SK-N-SH (cell line): Measurements from ENCODE around the gene DLD. TPM values are rescaled to one million over a fixed set of nuclear protein-coding genes. Genes with fewer than 3 reads are reported as not detected.

Source experiments
- CTCF ChIA-PET: fragments of 300-600, 350-600 bp; formaldehyde crosslinking; extraction: SDS; loops from one replicate; lab custom pipeline; 2021; lab: Yijun Ruan, JAX
- POLR2A ChIA-PET: fragments of 350-600 bp; sonication (Branson Sonifier 250); formaldehyde crosslinking; extraction: SDS; loops from one replicate; lab custom pipeline; 2020; ENCODE audit warnings: antibody characterized with exemption, inconsistent platforms; lab: Yijun Ruan, JAX
- DNase-seq: peaks from one replicate; pipeline ENCODE4 v3.0.0; 2012
- H2AFZ ChIP-seq: fragments of 200-600 bp; sonication (generic); 2 replicates; pipeline ENCODE4 v1.8.1; 2016; ENCODE audit warnings: antibody characterized with exemption, mild to moderate bottlenecking, low read depth
- H3F3A ChIP-seq: fragments of 200-600 bp; sonication (generic); replicated peaks from 2 replicates; pipeline ENCODE3; 2016; ENCODE audit warnings: antibody characterized with exemption, mild to moderate bottlenecking; ENCODE audit not compliant: insufficient read depth
- H3K27ac ChIP-seq, 2 experiments: fragments of 200-500 bp in 1 of 2; fragments of 200-600 bp in 1 of 2; sonication (Bioruptor generic) in 1 of 2; sonication (generic), shearing (Covaris generic) in 1 of 2; 2 replicates each; pipeline versions ENCODE4 v1.5.1 to v1.6.1; 2014 to 2016; ENCODE audit warnings: low read depth in 2 of 2, inconsistent platforms in 1 of 2, low read length in 1 of 2, mild to moderate bottlenecking in 1 of 2, mixed read lengths in 1 of 2
- H3K27me3 ChIP-seq: fragments of 200-600 bp; sonication (generic), shearing (Covaris generic); 2 replicates; pipeline ENCODE4 v1.6.1; 2016; ENCODE audit warnings: mixed run types; ENCODE audit not compliant: insufficient read depth
- H3K36me3 ChIP-seq, 2 experiments: fragments of 200-500 bp in 1 of 2; fragments of 200-600 bp in 1 of 2; sonication (Bioruptor generic) in 1 of 2; sonication (generic) in 1 of 2; replicated peaks in 1 of 2; 2 replicates each; pipeline versions ENCODE3 to v1.5.1; 2014 to 2016; ENCODE audit warnings: low read length in 1 of 2, mild to moderate bottlenecking in 1 of 2; ENCODE audit not compliant: insufficient read depth in 2 of 2, control insufficient read depth in 1 of 2
- H3K4me1 ChIP-seq, 2 experiments: fragments of 200-500 bp in 1 of 2; fragments of 200-600 bp in 1 of 2; sonication (Bioruptor generic) in 1 of 2; sonication (generic), shearing (Covaris generic) in 1 of 2; 2 replicates each; pipeline versions ENCODE4 v1.5.1 to v1.6.1; 2014 to 2016; ENCODE audit warnings: low read depth in 1 of 2, low read length in 1 of 2, mixed run types in 1 of 2; ENCODE audit not compliant: insufficient read depth in 2 of 2, control insufficient read depth in 1 of 2
- H3K4me2 ChIP-seq: fragments of 200-600 bp; sonication (generic), shearing (Covaris generic); 2 replicates; pipeline ENCODE4 v1.6.1; 2017; ENCODE audit warnings: mixed run types
- H3K4me3 ChIP-seq, 2 experiments: fragments of 200-500 bp in 1 of 2; fragments of 200-600 bp in 1 of 2; sonication (Bioruptor generic) in 1 of 2; sonication (generic), shearing (Covaris generic) in 1 of 2; 2 replicates each; pipeline versions ENCODE4 v1.5.1 to v1.8.1; 2014 to 2016; ENCODE audit warnings: low read depth in 2 of 2, inconsistent platforms in 1 of 2, low read length in 1 of 2, mild to moderate bottlenecking in 1 of 2, mixed read lengths in 1 of 2, moderate library complexity in 1 of 2
- H3K79me2 ChIP-seq: fragments of 200-600 bp; sonication (generic); 2 replicates; pipeline ENCODE4 v1.8.1; 2017; ENCODE audit warnings: mild to moderate bottlenecking; ENCODE audit not compliant: insufficient read depth
- H3K9ac ChIP-seq: fragments of 200-600 bp; sonication (generic); 2 replicates; pipeline ENCODE4 v1.6.1; 2017; ENCODE audit warnings: mixed run types
- H3K9me2 ChIP-seq: fragments of 200-600 bp; sonication (generic); 2 replicates; pipeline ENCODE4 v1.6.1; 2017; ENCODE audit warnings: mixed run types
- H3K9me3 ChIP-seq: fragments of 200-600 bp; sonication (generic); 2 replicates; pipeline ENCODE4 v1.6.1; 2017; ENCODE audit warnings: mixed run types, mild to moderate bottlenecking, moderate library complexity
- H4K20me1 ChIP-seq: fragments of 200-600 bp; sonication (generic); 2 replicates; pipeline ENCODE4 v1.6.1; 2017; ENCODE audit warnings: mild to moderate bottlenecking, mixed run types; ENCODE audit not compliant: insufficient read depth
- EP300 ChIP-seq, 2 experiments: IDR thresholded peaks; 2 replicates each; pipeline versions ENCODE4 v1.4.0 to v1.6.1; 2012; ENCODE audit warnings: borderline replicate concordance in 1 of 2, low read depth in 1 of 2, low read length in 1 of 2
- EZH2phosphoT487 ChIP-seq: fragments of 200-600 bp; sonication (generic); IDR thresholded peaks from 2 replicates; pipeline ENCODE4 v1.6.1; 2017; ENCODE audit warnings: low read depth, mixed run types, mild to moderate bottlenecking, antibody characterized with exemption, moderate library complexity, borderline replicate concordance
- MEF2A ChIP-seq: IDR thresholded peaks from 2 replicates; pipeline ENCODE4 v1.4.0; 2012; ENCODE audit warnings: low read depth, borderline replicate concordance
- MXI1 ChIP-seq: IDR thresholded peaks from 2 replicates; pipeline ENCODE4 v1.6.1; 2012; ENCODE audit warnings: mild to moderate bottlenecking, low read depth, low read length, improper control_type of control experiment
- NRF1 ChIP-seq: IDR thresholded peaks from 2 replicates; pipeline ENCODE4 v1.6.1; 2012; ENCODE audit warnings: low read depth, mild to moderate bottlenecking, low read length
- RCOR1 ChIP-seq: fragments of 150-350 bp; IDR thresholded peaks from 2 replicates; pipeline ENCODE4 v1.6.1; 2017; ENCODE audit warnings: antibody characterized with exemption, low read length
- RFX5 ChIP-seq: IDR thresholded peaks from 2 replicates; pipeline ENCODE4 v1.6.1; 2012; ENCODE audit warnings: mild to moderate bottlenecking, improper control_type of control experiment, low read length
- RXRA ChIP-seq: IDR thresholded peaks from 2 replicates; pipeline ENCODE4 v1.4.0; 2012; ENCODE audit warnings: low read depth, mild to moderate bottlenecking, borderline replicate concordance
- SIN3A ChIP-seq: IDR thresholded peaks from 2 replicates; pipeline ENCODE4 v1.6.1; 2012; ENCODE audit warnings: low read depth, mild to moderate bottlenecking, low read length, moderate library complexity, borderline replicate concordance
- TCF12 ChIP-seq: IDR thresholded peaks from 2 replicates; pipeline ENCODE4 v1.4.0; 2012
- WGBS: methylation state at CpG from one replicate; pipeline ENCODE4 v1.1.6; 2017; ENCODE audit warnings: low lambda C conversion rate; 5-methylcytosine and 5-hydroxymethylcytosine counted together
- polyA plus RNA-seq, 3 experiments: library from polyadenylated mRNA; depleted of rRNA; stranded (reverse); fragments of >200 nt; gene quantifications; 2 replicates each; pipeline ENCODE4 v1.2.3, GENCODE V29; 2012
- TF ChIP-seq, protein P1 (sequence below): fragments of 200-600 bp; sonication (generic); IDR thresholded peaks from 2 replicates; pipeline ENCODE4 v1.6.1; 2017; ENCODE audit warnings: antibody characterized with exemption, mild to moderate bottlenecking, moderate library complexity
- TF ChIP-seq, protein P2 (sequence below): IDR thresholded peaks from 2 replicates; pipeline ENCODE4; 2012
- TF ChIP-seq, protein P3 (sequence below): fragments of 150-350 bp; IDR thresholded peaks from 2 replicates; pipeline ENCODE4 v1.6.1; 2017; ENCODE audit warnings: antibody characterized with exemption, low read length, low read depth, borderline replicate concordance
- TF ChIP-seq, protein P4 (sequence below): fragments of 150-350 bp; IDR thresholded peaks from 2 replicates; pipeline ENCODE4 v1.6.1; 2016; ENCODE audit warnings: mild to moderate bottlenecking, low read depth, low read length

DLD gene
- polyA plus RNA-seq, 1 of the 3 experiments (the other 2 are of a cell fraction) = 140 TPM

DNA sequence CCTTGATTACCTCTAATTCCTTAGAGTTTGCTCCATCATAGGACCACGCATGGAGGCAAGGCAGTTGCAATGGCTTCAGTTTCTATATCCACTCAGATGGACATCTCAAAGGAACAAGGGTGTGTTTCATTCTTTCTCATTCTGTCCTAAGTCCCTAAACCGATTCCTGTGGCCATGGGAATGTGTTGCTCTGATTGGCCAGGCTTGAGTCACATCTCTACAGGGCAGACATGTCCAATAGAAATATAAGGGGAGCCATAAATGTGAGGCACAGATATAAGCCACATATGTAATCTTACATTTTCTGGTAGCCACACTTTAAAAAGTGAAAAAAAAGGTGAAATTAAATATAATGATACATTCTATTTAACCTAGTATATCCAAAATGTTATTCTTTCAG, 16.9 kb upstream of the DLD start:
- ChIA-PET CTCF (interaction anchor here (0.8 to 11.3 kb wide), 30 partner anchors 9 to 1081 kb away, joined by 3 to 284 read pairs (median 4); partner anchors contain the start of genes CBLL1, DLD and SLC26A4), POLR2A (interaction anchor here (1.7 kb wide), 1 partner anchor 130 kb away, joined by 15 read pairs; the partner anchor contains the start of gene CBLL1)
- Histone ChIP-seq H3F3A (peaks cover 5% of the 10 kb centered on the region), H3K9ac (no peak overlapping the region), H2AFZ (peak overlapping the region; percentile 33; the same call in 1 of the 2 replicates), H3K4me2 (no peak overlapping the region), H3K9me2 (no peaks in the 10 kb centered on the region), H4K20me1 (no peaks in the 10 kb centered on the region), H3K27ac (no peak overlapping the region), H3K27me3 (no peaks in the 10 kb centered on the region; the same call in 1 of the 2 replicates), H3K9me3 (no peaks in the 10 kb centered on the region; the same call in 1 of the 2 replicates), H3K36me3 (no peaks in the 10 kb centered on the region), H3K79me2 (no peaks in the 10 kb centered on the region), H3K4me1 (peaks cover 0 to 2% of the 10 kb centered on the region in 2 experiments; a peak in 1 of 4 replicates), H3K4me3 (no peak overlapping the region)
- TF ChIP-seq RCOR1 (no peak), MEF2A (no peak), RFX5 (no peak), MXI1 (no peak), EP300 (IDR thresholded peaks at IDR 0.05; ENCODE audit: borderline replicate concordance in 1 of 2, low read depth in 1 of 2, low read length in 1 of 2) (no peak), RXRA (no peak), SIN3A (no peak), EZH2phosphoT487 (no peak), TCF12 (no peak), NRF1 (no peak)
- TF ChIP-seq, protein P1, sequence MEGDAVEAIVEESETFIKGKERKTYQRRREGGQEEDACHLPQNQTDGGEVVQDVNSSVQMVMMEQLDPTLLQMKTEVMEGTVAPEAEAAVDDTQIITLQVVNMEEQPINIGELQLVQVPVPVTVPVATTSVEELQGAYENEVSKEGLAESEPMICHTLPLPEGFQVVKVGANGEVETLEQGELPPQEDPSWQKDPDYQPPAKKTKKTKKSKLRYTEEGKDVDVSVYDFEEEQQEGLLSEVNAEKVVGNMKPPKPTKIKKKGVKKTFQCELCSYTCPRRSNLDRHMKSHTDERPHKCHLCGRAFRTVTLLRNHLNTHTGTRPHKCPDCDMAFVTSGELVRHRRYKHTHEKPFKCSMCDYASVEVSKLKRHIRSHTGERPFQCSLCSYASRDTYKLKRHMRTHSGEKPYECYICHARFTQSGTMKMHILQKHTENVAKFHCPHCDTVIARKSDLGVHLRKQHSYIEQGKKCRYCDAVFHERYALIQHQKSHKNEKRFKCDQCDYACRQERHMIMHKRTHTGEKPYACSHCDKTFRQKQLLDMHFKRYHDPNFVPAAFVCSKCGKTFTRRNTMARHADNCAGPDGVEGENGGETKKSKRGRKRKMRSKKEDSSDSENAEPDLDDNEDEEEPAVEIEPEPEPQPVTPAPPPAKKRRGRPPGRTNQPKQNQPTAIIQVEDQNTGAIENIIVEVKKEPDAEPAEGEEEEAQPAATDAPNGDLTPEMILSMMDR = no peak
- TF ChIP-seq, protein P2, sequence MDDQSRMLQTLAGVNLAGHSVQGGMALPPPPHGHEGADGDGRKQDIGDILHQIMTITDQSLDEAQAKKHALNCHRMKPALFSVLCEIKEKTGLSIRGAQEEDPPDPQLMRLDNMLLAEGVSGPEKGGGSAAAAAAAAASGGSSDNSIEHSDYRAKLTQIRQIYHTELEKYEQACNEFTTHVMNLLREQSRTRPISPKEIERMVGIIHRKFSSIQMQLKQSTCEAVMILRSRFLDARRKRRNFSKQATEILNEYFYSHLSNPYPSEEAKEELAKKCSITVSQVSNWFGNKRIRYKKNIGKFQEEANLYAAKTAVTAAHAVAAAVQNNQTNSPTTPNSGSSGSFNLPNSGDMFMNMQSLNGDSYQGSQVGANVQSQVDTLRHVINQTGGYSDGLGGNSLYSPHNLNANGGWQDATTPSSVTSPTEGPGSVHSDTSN = no peak
- TF ChIP-seq, protein P3, sequence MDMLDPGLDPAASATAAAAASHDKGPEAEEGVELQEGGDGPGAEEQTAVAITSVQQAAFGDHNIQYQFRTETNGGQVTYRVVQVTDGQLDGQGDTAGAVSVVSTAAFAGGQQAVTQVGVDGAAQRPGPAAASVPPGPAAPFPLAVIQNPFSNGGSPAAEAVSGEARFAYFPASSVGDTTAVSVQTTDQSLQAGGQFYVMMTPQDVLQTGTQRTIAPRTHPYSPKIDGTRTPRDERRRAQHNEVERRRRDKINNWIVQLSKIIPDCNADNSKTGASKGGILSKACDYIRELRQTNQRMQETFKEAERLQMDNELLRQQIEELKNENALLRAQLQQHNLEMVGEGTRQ = no peak
- TF ChIP-seq, protein P4, sequence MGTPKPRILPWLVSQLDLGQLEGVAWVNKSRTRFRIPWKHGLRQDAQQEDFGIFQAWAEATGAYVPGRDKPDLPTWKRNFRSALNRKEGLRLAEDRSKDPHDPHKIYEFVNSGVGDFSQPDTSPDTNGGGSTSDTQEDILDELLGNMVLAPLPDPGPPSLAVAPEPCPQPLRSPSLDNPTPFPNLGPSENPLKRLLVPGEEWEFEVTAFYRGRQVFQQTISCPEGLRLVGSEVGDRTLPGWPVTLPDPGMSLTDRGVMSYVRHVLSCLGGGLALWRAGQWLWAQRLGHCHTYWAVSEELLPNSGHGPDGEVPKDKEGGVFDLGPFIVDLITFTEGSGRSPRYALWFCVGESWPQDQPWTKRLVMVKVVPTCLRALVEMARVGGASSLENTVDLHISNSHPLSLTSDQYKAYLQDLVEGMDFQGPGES = no peak
- no peak for DNase-seq
- 54% methylated on average over 2 of the region's 2 CpGs for WGBS
